ENCODE results near the gene EYA4. TPM values are rescaled to one million over a fixed set of nuclear protein-coding genes. Genes with fewer than 3 reads are reported as not detected.

Gene EYA4
- polyA plus RNA-seq, 4 donors: 11.3 to 22.4 (median 18.3) TPM

DNA sequence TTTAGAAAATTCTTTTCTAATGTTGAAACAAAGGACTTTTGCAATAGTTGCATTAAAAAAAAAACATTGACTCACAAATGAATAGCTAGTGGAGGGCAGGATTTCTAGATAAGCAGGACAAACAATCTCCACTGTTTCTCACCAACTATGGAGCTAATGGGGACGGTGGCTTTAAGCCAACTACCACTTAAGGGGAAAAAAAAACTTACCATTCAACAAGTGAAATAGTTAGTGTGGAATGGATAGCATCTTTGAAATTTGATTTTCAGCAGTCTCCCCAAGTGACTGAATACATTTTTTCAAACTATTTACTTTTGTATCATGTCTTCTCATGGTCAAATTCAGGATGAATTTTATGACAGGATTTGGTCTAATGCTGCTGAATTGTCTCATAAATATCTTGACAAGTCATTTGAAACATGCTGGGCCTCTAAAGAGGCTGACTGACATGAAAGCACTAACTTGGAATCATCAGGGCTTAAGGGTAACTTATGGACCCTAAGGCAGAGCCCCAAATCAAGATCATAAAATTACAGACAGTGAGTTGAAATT lies 100.5 kb downstream of the EYA4 start:
- no peak for DNase-seq (ENCODE audit: low read depth in 4 of 4, low spot score in 3 of 4)

- DNase-seq (ENCODE audit: low read depth in 4 of 4, low spot score in 3 of 4): no peak
Observed at GRCh38 chr6:133343220-133343619, 102.1 kb downstream of the EYA4 start.

DNA sequence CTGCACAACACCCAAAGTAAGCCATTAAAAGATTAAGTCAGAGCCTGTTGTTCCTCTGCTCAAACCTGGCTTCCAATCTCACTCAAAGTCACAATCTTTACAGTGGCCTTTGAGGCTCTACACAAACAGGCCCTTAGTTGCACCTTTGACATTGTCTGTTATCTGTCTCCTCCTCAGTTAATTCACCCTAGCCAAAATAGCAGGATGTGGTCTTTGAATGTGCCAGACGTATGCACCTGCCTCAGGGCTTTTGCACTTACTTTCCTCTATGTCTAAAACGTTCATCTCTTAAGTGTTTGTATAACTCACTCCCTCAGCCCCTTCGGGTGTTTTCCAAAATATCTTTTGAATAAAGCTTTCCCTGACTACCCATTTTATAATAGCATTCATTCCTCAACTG lies 107.7 kb downstream of the EYA4 start:
- DNase-seq (ENCODE audit: low read depth in 4 of 4, low spot score in 3 of 4): no peak

GRCh38 chr6:133350928-133351327 lies 109.8 kb downstream of the EYA4 start:
- no peak for DNase-seq (ENCODE audit: low read depth in 4 of 4, low spot score in 3 of 4)

- DNase-seq (ENCODE audit: low read depth in 4 of 4, low spot score in 3 of 4): no peak
Observed at GRCh38 chr6:133352046-133352445, 110.9 kb downstream of the EYA4 start.

DNA sequence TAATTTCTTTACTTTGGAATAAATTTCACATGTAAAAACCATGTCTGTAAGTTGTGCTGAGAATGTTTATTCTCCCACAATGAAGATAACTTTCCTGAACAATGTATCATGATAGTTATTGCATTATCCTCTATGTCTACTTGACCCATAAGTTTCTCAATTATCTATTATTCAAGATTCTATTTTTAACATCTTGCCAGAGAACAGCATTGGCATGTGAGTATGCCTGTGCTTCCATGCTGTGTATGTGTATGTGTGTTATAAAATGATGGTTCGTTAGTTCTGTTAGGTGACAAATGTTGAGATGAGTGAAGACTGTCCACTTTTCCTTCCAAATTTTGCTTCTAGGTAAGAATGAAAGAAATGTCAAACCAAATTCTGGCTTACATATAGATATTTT lies 111.9 kb downstream of the EYA4 start:
- DNase-seq (ENCODE audit: low read depth in 4 of 4, low spot score in 3 of 4): no peak

DNA sequence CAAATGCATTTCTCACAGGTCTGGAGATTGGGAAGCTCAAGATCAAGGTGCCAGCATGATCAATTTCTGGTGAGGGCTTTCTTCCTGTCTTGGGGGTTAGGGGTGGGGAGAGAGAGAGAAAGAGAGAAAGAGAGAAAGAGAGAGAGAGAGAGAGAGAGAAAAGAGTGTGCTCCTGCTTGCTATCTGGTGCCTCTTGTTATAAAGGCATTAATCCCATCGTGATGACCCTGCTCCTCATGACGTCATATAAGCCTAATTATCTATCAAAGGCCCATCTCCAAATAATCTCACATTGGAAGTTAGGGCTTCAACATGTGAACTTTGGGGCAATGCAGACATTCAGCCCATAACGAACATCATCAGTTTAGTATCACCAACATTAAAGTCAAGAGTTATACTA lies 114.8 kb downstream of the EYA4 start:
- no peak for DNase-seq (ENCODE audit: low read depth in 4 of 4, low spot score in 3 of 4)

DNA sequence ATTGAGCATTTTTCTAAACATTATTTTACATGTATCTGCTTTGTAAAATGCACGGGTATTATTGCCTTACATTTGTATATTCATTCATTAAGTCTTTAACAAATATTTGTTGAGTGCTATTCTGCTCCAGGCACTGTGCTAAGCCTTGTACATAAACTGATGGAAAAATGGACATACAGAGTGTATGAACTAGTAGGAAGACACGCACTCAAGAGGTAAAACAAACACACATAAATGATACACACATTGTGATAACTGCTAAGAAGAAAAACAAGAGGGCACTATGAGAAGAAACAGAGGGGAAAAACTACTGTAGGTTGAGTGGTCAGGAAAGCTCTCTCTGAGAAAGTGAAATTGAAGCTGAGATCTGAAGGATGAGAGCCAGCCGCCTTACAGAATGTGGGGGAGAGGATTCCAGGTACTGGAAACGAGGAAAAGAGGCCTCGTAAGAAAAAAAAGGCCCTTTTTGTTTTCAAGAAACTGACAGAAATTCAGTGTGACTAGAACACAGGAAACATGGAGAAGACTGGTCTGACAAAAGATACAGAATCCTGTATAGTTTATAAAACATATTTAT lies 117.5 kb downstream of the EYA4 start:
- peak in 1 of 4 donors; percentile 17 for DNase-seq (ENCODE audit: low read depth in 4 of 4, low spot score in 3 of 4)

DNA sequence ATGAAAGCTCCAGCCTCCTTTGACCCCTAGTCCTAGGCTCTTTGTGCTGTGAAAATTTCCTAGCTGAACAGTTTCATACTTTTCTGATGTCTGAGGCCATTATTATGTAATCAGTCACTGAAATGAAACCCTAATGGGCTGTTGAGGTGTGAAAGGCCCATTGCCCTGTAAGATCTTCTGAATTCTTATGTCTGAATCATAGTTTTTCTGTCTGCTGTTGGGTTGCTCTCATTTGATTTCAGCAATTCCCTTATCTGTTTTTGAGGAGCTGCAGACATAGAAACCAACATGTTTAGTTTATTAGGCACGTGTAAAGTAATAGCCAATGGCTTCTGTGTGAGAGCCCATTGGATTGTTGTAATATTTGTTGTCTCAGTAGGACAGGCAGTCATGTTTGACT lies 118.1 kb downstream of the EYA4 start:
- no peak for DNase-seq (ENCODE audit: low read depth in 4 of 4, low spot score in 3 of 4)

DNA sequence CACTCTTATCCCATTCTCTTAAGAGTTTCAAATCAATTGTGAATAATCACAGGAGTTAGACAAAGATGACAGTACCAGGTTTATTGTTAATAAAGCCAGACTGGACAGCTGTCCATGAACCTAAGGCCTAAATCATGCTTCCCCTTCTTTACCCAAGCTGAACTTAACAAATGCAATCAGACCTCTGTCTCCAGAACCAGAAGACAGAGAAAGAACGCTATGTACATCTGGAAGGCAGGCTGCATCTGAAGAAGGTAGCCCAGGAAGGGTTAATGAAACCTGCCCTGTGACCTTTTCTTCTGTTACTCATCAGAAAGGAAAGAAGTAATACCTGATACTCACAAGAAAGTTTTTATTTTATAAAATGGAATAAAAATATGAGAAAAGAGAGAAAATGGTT lies 118.6 kb downstream of the EYA4 start:
- DNase-seq (ENCODE audit: low read depth in 4 of 4, low spot score in 3 of 4): no peak

- no peak for DNase-seq (ENCODE audit: low read depth in 4 of 4, low spot score in 3 of 4)
Observed at GRCh38 chr6:133360194-133360593, 119.0 kb downstream of the EYA4 start.

DNA sequence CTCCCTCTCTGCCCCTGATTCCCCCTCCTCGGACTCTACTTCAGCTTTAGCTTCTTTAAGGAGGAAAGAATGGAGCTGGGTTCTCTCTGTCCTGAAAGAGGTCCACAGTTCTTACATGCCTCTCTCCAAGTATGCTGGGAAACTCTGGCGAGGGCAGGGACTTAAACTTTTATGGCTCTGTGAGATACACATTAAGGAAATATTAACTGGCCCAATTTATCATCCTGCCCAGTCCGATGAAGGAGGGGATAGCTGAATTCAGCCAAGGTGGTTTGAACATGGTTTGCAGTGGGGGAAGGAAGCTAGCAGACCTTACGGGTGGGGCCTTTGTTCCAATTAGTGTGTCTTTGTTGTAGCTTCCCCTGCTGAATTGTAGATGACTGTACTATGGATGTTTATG lies 121.7 kb downstream of the EYA4 start:
- DNase-seq (ENCODE audit: low read depth in 4 of 4, low spot score in 3 of 4): no peak

DNA sequence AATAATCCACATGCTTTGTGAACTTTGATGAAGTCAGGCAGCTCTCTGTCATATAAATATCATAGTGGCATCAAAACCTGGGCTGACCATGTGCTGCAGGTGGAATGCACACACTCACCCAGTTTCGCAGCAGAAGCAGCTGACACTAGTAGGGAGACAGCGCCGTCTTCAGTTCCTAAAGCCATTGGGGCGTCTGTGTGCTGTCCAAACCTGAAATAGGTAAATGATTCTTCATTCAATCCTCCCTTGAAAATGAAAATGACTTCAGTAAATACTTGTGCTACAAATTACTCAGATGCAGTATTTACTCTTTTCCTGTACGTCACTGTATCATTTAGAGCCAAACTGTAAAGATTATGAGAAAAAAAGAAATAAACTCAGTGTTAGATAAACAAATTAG lies 127.5 kb downstream of the EYA4 start:
- no peak for DNase-seq (ENCODE audit: low read depth in 4 of 4, low spot score in 3 of 4)

DNA sequence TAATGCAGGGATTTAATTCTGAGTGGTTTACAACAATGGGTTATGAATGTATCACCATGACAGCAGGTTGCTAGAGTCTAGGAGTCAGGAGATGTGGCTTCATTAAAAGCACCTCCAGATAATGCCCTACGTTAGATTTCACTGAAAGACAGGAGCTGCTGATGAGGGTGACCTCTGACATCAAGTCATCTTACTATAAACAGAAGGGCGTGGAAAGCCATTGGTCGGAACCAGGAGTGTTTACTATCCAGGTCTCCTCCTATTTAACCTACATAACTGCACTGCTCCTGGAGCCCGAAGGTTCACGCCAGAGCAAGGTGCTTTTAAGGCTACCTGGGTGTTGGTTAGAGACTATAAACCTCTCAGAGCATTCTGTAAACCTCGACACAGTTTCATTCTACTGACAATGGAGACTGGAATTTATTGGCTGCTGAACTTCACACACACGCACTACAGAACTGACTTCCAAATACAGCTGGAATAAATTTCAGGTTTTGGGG lies 128.7 kb downstream of the EYA4 start:
- no peak for DNase-seq (ENCODE audit: low read depth in 4 of 4, low spot score in 3 of 4)

GRCh38 chr6:133376743-133377142 lies 135.6 kb downstream of the EYA4 start:
- no peak for DNase-seq (ENCODE audit: low read depth in 4 of 4, low spot score in 3 of 4)

- DNase-seq (ENCODE audit: low read depth in 4 of 4, low spot score in 3 of 4): no peak
Observed at GRCh38 chr6:133377219-133377618, 136.1 kb downstream of the EYA4 start.

DNA sequence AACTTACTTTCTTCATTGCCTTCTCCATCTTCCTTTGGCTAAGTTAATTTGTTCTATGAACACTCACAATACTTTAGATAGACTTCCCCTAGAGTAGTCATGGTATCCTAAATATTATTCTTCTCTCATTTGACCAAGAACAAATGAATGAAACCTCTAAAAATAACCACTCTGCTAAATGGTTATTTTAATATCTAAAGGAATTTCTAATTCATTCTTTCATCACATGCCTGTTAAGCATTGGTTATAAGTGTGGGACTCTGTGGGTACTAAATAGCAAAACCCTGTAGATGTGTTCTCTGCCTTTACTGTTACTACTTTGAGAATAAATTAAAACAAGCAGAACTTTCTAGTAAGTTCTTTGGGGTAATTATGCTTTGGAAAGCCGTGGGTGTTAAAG lies 138.9 kb downstream of the EYA4 start:
- no peak for DNase-seq (ENCODE audit: low read depth in 4 of 4, low spot score in 3 of 4)

DNA sequence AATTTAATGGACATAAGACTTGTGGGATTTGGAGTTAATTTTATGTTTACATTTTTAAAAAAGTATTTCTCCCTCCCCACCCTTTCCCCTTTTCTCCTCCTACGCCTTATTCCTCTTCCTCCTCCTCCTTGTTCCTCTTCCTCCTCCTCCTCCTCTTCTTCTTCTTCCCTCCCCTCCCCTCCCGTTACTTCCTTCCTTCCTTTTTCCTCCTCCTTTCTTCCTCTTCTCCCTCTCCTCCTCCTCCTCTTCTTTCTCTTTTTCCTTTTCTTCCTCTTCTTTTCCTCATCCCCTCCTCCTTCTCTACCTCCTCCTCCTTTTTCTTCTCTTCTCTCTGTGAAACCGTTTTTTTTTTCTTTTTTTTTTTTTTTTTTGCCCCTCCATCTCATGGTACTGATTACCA lies 139.6 kb downstream of the EYA4 start:
- DNase-seq (ENCODE audit: low read depth in 4 of 4, low spot score in 3 of 4): no peak

GRCh38 chr6:133388731-133389130 lies 147.6 kb downstream of the EYA4 start:
- no peak for DNase-seq (ENCODE audit: low read depth in 4 of 4, low spot score in 3 of 4)

DNA sequence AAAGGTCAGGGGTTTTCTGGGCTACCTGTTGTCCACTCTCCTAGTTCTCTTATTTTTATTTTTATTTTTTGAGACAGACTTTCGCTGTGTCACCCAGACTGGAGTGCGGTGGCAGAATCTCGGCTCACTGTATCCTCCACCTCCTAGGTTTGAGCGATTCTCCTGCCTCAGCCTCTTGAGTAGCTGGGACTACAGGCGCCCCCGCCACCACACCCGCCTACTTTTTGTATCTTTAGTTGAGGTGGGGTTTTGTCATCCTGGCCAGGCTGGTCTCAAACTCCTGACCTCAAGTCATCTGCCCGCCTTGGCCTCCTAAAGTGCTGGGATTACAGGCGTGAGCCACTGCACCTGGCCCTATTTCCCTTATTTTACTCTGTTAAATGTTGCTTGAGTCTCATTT lies 149.0 kb downstream of the EYA4 start:
- no peak for DNase-seq (ENCODE audit: low read depth in 4 of 4, low spot score in 3 of 4)

DNA sequence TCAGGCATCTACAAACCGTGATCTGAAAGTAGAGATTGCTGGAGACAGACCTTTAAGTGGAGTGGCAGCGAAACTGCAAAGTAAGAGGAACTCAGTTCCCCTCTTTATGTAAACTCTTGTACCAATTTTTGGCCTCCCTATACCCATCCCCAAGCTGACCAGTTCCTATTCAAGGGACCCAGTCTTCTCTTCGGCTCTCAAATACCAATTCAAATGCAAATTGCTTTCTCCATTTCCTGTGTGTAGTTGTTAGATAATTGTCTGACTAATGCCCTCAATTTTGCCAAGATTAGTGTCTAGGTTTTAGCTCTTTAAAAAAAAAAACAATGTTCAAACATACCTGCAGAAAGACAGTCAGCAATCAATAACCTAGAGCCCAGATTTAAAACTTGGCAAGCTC lies 150.9 kb downstream of the EYA4 start:
- DNase-seq (ENCODE audit: low read depth in 4 of 4, low spot score in 3 of 4): no peak

- DNase-seq (ENCODE audit: low read depth in 4 of 4, low spot score in 3 of 4): no peak
Observed at GRCh38 chr6:133392641-133393040, 151.5 kb downstream of the EYA4 start.

- DNase-seq (ENCODE audit: low read depth in 4 of 4, low spot score in 3 of 4): no peak
Observed at GRCh38 chr6:133393891-133394290, 152.7 kb downstream of the EYA4 start.
